HepG2 (cell line): ENCODE measurements around the gene IL1RL2. TPM values are rescaled to one million over a fixed set of nuclear protein-coding genes. Genes with fewer than 3 reads are reported as not detected.

Source experiments
- PHF21A ChIP-seq: sonication (generic); formaldehyde crosslinking; IDR thresholded peaks from 2 replicates; pipeline ENCODE4 v1.5.0; 2020; ENCODE audit warnings: mild to moderate bottlenecking, missing genetic modification reagents
- SIN3A ChIP-seq: IDR thresholded peaks from 2 replicates; pipeline ENCODE4 v1.6.1; 2011; ENCODE audit warnings: low read depth, mild to moderate bottlenecking, control low read depth, low read length, borderline replicate concordance
- SRSF1 ChIP-seq: fragments of 200-400 bp; formaldehyde crosslinking; optimal IDR thresholded peaks from 2 replicates; pipeline ENCODE3; 2017; ENCODE audit warnings: mild to moderate bottlenecking, low read depth, low read length, moderate library complexity
- polyA plus RNA-seq, 8 experiments: library from polyadenylated mRNA; depleted of rRNA in 3 of 8; stranded (reverse) in 7 of 8; unstranded in 1 of 8; fragments of >200 nt; fragmentation: Illumina TruSeq in 4 of 8; extraction: Trizol in 4 of 8; gene quantifications; 2 replicates each; pipeline versions ENCODE4 v1.2.1 to v1.2.3, GENCODE V29; 2011 to 2016; ENCODE audit warnings: low read depth in 4 of 8, missing spikeins in 1 of 8, mixed read lengths in 1 of 8; ENCODE audit not compliant: insufficient read depth in 1 of 8
- total RNA-seq, 5 experiments: library from RNA; depleted of rRNA; stranded (reverse); fragments of >200 nt; fragmentation: Illumina TruSeq; extraction: Trizol; gene quantifications; 2 replicates each; pipeline ENCODE4 v1.2.3, GENCODE V29; 2016; ENCODE audit warnings: low read depth in 1 of 5
- TF ChIP-seq, protein P1 (sequence below): sonication (generic); formaldehyde crosslinking; IDR thresholded peaks from one replicate; pipeline ENCODE4 v1.5.1; 2020; ENCODE audit warnings: mild to moderate bottlenecking, missing genetic modification reagents; ENCODE audit errors: not compliant biosample characterization
- TF ChIP-seq, protein P2 (sequence below): sonication (generic); formaldehyde crosslinking; IDR thresholded peaks from 2 replicates; pipeline ENCODE4 v1.8.0; 2022; ENCODE audit warnings: missing genetic modification reagents, mild to moderate bottlenecking, borderline replicate concordance
- TF ChIP-seq, protein P3 (sequence below): sonication (generic); formaldehyde crosslinking; IDR thresholded peaks from 2 replicates; pipeline ENCODE4 v1.4.0; 2020; ENCODE audit warnings: missing genetic modification reagents
- TF ChIP-seq, protein P4 (sequence below): sonication (generic); formaldehyde crosslinking; IDR thresholded peaks from 2 replicates; pipeline ENCODE4 v1.5.0; 2020; ENCODE audit warnings: mild to moderate bottlenecking, missing genetic modification reagents, borderline replicate concordance

Gene IL1RL2
- total and polyA plus RNA-seq, 2 of the 13 experiments (the other 11 are each of a cell fraction or from before 2014, with no cell fraction given), result 0.03 TPM; not detected in 1

DNA sequence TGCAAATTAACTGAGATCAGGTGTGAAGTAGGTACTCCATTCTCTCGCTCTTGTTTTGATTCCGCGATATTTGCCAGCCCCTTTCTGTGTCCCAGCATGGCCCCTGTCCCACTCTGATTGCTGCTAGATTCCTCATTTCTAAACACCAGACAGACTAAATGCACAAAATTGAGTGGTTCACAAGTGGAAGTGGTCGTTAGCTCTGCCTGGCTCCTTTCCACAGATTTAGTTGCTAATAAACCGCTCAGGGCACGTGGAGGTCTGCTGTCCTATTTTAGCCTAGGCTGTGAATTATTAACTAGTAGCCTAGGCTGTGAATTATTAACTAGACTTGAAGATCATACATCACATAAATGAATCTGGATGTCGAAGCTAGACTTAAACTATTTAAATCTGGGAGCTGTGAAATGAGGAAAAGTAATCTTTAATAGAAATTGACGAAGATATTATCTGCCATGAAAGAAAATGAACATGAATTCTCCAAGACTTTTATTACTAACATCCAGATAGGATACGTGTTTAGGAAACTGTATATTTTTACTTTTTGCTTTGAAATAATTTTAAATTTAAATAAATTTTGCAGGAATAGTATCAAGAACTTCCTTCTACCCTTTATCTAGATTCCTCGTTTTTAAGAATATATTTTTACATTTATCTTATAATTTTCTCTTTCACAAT, 3.7 kb downstream of the IL1RL2 start (continued):
- TF ChIP-seq, protein P1, sequence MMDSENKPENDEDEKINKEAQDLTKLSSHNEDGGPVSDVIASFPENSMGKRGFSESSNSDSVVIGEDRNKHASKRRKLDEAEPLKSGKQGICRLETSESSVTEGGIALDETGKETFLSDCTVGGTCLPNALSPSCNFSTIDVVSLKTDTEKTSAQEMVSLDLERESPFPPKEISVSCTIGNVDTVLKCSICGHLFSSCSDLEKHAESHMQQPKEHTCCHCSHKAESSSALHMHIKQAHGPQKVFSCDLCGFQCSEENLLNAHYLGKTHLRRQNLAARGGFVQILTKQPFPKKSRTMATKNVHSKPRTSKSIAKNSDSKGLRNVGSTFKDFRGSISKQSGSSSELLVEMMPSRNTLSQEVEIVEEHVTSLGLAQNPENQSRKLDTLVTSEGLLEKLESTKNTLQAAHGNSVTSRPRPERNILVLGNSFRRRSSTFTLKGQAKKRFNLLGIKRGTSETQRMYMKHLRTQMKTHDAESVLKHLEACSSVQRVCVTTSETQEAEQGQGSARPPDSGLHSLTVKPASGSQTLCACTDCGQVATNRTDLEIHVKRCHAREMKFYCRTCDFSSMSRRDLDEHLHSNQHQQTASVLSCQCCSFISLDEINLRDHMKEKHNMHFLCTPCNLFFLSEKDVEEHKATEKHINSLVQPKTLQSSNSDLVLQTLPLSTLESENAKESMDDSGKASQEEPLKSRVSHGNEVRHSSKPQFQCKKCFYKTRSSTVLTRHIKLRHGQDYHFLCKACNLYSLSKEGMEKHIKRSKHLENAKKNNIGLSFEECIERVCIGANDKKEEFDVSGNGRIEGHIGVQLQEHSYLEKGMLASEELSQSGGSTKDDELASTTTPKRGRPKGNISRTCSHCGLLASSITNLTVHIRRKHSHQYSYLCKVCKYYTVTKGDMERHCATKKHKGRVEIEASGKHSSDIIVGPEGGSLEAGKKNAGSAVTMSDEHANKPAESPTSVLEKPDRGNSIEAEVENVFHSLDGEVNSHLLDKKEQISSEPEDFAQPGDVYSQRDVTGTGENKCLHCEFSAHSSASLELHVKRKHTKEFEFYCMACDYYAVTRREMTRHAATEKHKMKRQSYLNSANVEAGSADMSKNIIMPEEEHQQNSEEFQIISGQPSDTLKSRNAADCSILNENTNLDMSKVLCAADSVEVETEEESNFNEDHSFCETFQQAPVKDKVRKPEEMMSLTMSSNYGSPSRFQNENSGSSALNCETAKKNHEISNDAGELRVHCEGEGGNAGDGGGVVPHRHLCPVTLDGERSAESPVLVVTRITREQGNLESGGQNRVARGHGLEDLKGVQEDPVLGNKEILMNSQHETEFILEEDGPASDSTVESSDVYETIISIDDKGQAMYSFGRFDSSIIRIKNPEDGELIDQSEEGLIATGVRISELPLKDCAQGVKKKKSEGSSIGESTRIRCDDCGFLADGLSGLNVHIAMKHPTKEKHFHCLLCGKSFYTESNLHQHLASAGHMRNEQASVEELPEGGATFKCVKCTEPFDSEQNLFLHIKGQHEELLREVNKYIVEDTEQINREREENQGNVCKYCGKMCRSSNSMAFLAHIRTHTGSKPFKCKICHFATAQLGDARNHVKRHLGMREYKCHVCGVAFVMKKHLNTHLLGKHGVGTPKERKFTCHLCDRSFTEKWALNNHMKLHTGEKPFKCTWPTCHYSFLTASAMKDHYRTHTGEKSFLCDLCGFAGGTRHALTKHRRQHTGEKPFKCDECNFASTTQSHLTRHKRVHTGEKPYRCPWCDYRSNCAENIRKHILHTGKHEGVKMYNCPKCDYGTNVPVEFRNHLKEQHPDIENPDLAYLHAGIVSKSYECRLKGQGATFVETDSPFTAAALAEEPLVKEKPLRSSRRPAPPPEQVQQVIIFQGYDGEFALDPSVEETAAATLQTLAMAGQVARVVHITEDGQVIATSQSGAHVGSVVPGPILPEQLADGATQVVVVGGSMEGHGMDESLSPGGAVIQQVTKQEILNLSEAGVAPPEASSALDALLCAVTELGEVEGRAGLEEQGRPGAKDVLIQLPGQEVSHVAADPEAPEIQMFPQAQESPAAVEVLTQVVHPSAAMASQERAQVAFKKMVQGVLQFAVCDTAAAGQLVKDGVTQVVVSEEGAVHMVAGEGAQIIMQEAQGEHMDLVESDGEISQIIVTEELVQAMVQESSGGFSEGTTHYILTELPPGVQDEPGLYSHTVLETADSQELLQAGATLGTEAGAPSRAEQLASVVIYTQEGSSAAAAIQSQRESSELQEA (CRISPR knock-in tag), result no peak
- TF ChIP-seq SRSF1 (no peak), PHF21A (CRISPR knock-in tag) (no peak), SIN3A (no peak)
- TF ChIP-seq, protein P2, sequence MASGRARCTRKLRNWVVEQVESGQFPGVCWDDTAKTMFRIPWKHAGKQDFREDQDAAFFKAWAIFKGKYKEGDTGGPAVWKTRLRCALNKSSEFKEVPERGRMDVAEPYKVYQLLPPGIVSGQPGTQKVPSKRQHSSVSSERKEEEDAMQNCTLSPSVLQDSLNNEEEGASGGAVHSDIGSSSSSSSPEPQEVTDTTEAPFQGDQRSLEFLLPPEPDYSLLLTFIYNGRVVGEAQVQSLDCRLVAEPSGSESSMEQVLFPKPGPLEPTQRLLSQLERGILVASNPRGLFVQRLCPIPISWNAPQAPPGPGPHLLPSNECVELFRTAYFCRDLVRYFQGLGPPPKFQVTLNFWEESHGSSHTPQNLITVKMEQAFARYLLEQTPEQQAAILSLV, result no peak
- TF ChIP-seq, protein P3, sequence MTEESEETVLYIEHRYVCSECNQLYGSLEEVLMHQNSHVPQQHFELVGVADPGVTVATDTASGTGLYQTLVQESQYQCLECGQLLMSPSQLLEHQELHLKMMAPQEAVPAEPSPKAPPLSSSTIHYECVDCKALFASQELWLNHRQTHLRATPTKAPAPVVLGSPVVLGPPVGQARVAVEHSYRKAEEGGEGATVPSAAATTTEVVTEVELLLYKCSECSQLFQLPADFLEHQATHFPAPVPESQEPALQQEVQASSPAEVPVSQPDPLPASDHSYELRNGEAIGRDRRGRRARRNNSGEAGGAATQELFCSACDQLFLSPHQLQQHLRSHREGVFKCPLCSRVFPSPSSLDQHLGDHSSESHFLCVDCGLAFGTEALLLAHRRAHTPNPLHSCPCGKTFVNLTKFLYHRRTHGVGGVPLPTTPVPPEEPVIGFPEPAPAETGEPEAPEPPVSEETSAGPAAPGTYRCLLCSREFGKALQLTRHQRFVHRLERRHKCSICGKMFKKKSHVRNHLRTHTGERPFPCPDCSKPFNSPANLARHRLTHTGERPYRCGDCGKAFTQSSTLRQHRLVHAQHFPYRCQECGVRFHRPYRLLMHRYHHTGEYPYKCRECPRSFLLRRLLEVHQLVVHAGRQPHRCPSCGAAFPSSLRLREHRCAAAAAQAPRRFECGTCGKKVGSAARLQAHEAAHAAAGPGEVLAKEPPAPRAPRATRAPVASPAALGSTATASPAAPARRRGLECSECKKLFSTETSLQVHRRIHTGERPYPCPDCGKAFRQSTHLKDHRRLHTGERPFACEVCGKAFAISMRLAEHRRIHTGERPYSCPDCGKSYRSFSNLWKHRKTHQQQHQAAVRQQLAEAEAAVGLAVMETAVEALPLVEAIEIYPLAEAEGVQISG (CRISPR knock-in tag), result no peak
- TF ChIP-seq, protein P4, sequence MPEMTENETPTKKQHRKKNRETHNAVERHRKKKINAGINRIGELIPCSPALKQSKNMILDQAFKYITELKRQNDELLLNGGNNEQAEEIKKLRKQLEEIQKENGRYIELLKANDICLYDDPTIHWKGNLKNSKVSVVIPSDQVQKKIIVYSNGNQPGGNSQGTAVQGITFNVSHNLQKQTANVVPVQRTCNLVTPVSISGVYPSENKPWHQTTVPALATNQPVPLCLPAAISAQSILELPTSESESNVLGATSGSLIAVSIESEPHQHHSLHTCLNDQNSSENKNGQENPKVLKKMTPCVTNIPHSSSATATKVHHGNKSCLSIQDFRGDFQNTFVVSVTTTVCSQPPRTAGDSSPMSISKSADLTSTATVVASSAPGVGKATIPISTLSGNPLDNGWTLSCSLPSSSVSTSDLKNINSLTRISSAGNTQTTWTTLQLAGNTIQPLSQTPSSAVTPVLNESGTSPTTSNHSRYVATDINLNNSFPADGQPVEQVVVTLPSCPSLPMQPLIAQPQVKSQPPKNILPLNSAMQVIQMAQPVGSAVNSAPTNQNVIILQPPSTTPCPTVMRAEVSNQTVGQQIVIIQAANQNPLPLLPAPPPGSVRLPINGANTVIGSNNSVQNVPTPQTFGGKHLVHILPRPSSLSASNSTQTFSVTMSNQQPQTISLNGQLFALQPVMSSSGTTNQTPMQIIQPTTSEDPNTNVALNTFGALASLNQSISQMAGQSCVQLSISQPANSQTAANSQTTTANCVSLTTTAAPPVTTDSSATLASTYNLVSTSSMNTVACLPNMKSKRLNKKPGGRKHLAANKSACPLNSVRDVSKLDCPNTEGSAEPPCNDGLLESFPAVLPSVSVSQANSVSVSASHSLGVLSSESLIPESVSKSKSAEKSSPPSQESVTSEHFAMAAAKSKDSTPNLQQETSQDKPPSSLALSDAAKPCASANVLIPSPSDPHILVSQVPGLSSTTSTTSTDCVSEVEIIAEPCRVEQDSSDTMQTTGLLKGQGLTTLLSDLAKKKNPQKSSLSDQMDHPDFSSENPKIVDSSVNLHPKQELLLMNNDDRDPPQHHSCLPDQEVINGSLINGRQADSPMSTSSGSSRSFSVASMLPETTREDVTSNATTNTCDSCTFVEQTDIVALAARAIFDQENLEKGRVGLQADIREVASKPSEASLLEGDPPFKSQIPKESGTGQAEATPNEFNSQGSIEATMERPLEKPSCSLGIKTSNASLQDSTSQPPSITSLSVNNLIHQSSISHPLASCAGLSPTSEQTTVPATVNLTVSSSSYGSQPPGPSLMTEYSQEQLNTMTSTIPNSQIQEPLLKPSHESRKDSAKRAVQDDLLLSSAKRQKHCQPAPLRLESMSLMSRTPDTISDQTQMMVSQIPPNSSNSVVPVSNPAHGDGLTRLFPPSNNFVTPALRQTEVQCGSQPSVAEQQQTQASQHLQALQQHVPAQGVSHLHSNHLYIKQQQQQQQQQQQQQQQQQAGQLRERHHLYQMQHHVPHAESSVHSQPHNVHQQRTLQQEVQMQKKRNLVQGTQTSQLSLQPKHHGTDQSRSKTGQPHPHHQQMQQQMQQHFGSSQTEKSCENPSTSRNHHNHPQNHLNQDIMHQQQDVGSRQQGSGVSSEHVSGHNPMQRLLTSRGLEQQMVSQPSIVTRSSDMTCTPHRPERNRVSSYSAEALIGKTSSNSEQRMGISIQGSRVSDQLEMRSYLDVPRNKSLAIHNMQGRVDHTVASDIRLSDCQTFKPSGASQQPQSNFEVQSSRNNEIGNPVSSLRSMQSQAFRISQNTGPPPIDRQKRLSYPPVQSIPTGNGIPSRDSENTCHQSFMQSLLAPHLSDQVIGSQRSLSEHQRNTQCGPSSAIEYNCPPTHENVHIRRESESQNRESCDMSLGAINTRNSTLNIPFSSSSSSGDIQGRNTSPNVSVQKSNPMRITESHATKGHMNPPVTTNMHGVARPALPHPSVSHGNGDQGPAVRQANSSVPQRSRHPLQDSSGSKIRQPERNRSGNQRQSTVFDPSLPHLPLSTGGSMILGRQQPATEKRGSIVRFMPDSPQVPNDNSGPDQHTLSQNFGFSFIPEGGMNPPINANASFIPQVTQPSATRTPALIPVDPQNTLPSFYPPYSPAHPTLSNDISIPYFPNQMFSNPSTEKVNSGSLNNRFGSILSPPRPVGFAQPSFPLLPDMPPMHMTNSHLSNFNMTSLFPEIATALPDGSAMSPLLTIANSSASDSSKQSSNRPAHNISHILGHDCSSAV (CRISPR knock-in tag), result no peak
